ENCODE results near the gene GRAMD4.

The GRAMD4 gene

DNA sequence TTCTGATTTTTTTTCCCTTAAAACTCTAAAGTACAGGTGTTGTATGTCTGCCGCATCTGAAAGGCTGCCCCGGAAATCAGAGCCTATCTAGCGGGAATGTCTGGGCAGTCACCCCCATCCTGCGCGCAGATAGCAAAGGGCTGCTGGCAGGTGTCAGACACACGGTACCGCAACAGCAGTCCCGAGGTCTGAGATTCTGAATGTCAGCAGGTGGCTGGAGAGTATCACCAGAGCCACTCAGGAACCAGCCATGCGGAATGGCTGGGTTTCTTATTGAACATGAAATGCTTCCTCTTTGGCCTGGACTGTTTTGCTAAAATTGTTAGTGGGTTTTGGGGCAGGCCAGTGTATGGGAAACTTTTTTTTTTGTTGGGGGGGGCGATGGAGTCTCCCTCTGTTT is 64.5 kb downstream of the GRAMD4 start:
- no peak overlapping the region for H3K4me3 ChIP-seq (ENCODE audit: low read depth, low read length)
- TF ChIP-seq, protein P1, sequence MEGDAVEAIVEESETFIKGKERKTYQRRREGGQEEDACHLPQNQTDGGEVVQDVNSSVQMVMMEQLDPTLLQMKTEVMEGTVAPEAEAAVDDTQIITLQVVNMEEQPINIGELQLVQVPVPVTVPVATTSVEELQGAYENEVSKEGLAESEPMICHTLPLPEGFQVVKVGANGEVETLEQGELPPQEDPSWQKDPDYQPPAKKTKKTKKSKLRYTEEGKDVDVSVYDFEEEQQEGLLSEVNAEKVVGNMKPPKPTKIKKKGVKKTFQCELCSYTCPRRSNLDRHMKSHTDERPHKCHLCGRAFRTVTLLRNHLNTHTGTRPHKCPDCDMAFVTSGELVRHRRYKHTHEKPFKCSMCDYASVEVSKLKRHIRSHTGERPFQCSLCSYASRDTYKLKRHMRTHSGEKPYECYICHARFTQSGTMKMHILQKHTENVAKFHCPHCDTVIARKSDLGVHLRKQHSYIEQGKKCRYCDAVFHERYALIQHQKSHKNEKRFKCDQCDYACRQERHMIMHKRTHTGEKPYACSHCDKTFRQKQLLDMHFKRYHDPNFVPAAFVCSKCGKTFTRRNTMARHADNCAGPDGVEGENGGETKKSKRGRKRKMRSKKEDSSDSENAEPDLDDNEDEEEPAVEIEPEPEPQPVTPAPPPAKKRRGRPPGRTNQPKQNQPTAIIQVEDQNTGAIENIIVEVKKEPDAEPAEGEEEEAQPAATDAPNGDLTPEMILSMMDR (IDR thresholded peaks at IDR 0.05; ENCODE audit: low read depth, low read length): no peak

DNA sequence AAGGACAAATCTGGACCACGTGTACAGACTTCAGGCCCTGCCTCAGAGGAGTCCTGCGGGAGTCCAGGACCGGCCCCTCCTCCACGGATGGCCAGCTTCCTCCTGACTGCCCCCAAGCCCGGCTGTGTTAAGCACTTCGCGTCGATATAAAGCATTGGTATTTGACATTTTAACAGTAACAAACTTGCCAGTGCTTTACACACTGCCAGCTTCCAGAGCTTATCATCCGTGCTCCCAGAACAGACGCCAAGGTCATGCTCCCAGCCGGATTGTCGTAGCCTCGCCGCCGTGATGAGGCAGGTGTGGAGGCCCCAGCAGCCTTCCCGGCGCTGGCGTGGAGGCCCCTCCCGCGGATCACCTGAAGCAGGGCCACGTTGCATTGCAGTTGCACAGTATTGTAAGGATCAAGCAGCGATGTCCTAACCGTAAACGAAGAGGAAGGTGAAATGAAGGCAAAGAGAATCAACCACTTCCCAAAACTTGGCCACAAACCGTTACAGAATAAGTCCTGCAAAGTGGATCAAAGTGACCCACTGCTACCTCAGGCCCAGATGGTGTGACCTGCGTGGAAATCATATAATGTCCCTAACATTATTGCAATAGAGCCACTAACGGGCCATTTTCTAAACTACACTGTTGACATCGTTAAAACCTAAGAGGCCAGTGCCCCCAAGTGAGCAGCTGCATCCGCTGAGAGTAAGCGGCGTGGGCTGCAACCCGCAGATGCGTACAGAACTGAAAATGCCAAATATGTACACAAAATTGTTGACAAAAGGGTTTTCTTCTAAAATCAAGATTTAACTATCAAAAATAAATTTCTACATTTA is 66.2 kb downstream of the GRAMD4 start:
- TF ChIP-seq, protein P1 (IDR thresholded peaks at IDR 0.05; ENCODE audit: low read depth, low read length): no peak

DNA sequence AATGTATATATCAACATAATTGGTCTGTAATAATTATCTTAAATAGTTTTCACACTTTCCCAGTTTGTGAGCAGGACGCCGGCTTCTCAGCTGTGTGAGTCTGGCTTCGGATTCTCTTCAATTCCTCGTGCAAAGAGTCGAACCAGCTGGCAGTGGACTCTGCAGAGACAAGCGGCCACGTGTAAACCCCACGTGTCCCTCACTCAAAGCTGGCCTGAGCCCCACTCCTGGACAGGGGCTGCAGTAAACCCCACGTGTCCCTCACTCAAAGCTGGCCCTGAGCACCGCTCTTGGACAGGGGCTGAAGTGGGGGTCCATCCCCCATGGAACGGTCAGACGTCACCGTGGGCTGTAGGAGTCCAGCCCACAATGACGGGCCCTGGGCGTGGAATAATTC is 66.9 kb downstream of the GRAMD4 start:
- H3K4me3 ChIP-seq (ENCODE audit: low read depth, low read length): no peak overlapping the region
- TF ChIP-seq, protein P1 (IDR thresholded peaks at IDR 0.05; ENCODE audit: low read depth, low read length): no peak

More for the DNA sequence above, 66.2 kb downstream of the GRAMD4 start:
- H3K4me3 ChIP-seq (ENCODE audit: low read depth, low read length): no peak overlapping the region

DNA sequence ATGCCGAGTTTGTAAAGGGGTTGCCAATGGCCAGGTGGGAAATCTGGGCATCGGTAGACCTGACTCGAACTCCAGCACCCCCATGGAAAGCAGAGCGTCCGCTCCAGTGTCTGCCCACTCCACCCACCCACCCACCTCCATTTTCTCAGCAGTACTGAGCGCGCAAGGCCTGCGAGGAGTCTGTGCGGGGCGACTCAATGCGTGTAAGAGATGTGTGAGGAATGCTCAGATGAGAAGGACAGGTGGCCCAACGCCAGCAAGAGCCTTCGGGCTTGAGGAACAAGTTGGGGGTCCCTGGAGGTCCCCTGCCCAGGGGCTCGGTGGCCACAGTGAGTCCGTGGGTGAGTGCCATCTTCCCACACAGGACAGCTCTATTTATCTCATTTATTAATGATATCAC is 67.3 kb downstream of the GRAMD4 start:
- TF ChIP-seq, protein P1 (IDR thresholded peaks at IDR 0.05; ENCODE audit: low read depth, low read length): no peak
- no peak overlapping the region for H3K4me3 ChIP-seq (ENCODE audit: low read depth, low read length)

DNA sequence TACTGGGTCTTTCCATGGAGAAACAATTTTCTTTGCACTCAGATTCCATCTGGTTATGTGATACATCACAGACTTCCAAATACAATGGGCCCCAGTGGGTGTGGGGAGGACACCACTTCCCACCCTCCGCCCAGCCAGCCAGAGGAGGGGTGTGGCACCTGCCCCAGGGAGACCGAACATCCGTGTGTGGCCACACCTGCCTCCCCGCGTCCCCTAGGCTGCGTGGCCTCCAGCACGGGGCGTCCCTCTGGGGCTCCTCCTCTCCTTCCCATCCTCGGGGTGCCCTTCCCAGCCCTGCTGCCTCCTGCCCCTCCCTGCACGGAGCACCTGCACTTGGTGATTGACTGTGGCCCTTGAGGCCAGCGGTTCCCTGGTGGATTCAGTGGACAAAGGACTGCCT is 68.8 kb downstream of the GRAMD4 start:
- H3K4me3 ChIP-seq (ENCODE audit: low read depth, low read length): no peak overlapping the region
- TF ChIP-seq, protein P1 (IDR thresholded peaks at IDR 0.05; ENCODE audit: low read depth, low read length): no peak

DNA sequence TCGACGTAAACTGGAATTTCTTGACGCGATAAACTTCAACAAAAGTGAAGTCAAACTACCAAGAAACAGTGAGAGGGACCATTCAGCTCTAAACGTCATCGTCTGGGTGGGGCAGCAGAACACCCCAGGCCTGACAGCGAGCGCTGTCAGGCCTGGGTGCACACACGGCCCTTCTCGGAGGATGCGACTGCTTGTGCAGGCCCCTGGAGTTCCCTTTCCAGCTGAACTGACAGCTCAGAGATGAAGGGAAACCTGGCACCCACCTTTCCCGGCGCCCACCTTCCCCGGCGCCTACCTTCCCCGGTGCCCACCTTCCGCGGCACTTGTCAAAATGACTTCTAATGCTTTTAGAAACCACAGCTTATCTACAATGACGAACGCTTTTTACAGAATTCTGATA is 70.0 kb downstream of the GRAMD4 start:
- TF ChIP-seq, protein P1 (IDR thresholded peaks at IDR 0.05; ENCODE audit: low read depth, low read length): no peak
- no peak overlapping the region for H3K4me3 ChIP-seq (ENCODE audit: low read depth, low read length)

DNA sequence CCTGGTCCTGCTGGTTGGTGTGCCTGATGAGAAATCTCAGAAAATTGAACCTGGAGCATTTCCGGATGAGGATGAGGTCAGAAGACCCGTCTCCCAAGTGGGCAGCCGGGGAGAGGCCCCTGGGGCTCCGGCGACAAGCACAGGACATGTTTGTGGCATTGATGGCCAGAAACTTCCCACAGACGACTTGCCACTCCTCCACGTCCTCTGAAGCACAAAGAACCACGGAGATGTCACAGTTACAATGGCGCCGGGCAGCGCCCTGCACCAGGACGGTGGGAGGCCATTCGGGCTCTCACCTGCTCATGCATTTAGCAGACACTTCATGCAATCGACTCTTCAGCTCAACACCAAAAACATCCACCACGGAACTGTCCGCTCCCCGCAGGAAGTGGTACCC is 71.4 kb downstream of the GRAMD4 start:
- TF ChIP-seq, protein P1 (IDR thresholded peaks at IDR 0.05; ENCODE audit: low read depth, low read length): no peak
- H3K4me3 ChIP-seq (ENCODE audit: low read depth, low read length): no peak overlapping the region
